CD4-positive, alpha-beta T cell treated with Interferon gamma for 1 hour (primary cell): ENCODE data around the gene ABCC9.

Source experiments
- DNase-seq: peaks from one replicate; pipeline ENCODE4 v3.0.0-alpha.2; 2020

ABCC9 gene

DNA sequence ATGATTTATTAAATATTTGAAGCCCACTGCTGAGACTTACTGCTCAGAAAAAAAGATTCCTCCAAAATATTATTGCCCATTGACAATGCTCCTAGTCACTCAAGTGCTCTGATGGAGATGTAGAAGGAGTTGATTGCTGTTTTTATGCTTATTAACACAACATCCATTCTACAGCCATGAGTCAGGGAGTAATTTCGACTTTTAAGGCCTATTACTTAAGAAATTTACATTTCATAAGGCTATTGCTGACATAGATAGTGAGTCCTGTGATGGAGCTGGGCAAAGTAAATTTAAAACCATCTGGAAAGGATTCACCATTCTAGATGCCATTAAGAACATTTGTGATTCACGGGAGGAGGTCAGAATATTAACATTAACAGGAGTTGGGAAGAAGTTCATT, 171.9 kb downstream of the ABCC9 start:
- no peak for DNase-seq

DNA sequence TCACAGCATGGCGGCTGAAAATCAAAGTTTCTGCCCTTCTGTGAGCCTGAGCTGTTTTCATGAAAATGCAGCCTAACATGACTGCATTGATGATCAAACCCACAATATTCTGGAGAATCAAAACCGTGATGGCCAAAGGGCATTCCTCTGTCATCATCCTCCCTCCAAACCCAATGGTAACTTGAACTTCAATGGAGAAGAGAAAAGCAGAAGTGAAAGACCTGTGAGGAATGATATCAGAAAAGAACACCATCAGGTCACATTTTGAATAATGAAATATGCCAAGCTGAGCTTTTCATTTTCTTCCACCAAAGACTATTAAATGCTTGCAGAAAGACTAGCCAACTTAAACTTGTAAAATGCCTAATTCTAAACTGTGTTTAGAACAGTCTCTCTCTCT, 174.8 kb downstream of the ABCC9 start:
- DNase-seq, result no peak

DNA sequence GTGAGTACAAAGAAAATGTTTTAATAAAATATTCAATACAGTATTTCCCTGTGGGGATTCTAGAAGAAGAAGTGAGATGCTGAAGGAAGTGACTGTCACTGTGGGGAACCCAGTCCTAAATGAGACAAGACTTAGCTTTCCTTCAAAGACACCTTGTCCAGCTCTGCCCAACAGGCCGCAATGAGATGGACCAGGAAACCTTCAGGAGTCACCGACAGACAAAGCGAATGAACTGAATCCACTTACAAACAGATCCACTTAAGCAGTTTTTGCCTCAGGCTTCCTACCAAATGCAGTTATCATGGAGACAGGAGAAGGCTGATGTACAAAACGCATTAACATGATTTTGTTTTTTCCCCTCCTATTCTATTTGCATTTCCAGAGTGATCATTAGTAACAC, 176.3 kb downstream of the ABCC9 start:
- no peak for DNase-seq

DNA sequence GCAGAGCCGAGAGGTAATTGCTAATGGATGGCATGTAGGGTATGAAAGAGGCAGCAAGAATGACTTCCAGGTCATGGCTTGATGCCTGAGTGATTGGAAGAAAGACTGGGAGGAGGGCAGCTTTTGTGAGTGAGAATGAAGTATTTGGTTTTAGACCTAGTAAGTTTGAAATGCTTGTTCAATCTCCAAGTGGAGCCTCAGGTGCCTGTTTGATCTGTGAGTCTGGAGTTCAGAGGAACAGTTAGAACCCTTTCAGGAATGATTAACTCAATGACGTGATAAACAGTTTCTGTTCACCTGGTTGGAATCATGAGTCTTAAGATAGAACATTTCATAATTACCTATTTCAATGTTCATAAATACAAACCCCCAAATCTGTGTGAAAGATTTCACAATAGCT, 177.2 kb downstream of the ABCC9 start:
- no peak for DNase-seq

DNA sequence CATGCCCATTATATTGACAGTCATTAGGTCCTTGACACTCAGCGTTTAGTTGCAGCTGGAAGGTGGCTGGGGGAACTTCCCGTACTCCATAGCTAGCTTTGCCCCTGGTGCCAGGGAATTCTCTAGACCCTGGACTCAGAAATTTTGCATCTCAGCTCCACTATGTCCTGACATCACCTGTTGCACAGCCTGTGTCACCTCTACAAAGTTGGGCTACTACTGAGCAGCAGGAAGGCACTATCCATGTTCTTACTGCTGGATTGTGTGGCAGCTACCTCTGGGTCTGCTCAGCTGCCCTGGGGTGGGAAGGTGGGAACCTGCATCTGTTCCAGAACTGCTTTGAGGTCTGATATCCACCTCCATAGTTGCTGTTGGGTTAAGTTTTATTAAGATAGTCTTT, 177.7 kb downstream of the ABCC9 start:
- no peak for DNase-seq

DNA sequence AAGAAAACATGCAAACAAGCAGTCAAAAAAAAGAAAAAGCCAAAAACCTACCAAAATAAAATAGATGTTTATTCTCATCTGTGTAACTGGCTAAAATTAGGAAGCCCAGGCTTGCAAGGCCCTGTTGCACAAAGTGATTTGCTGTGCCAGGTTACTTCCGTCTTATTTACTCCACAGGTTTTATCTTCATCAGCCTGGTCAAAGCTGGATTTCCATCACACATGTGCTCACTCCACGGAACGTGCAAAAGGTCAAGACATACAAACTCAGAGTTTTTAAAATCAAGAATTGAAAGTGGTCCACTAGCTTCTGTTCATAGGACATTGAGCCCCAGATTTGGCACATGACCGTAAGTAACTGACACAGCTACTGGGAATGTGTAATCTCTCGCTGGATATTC, 181.5 kb downstream of the ABCC9 start:
- DNase-seq, result no peak

GRCh38 chr12:21757735-21758134, 183.5 kb downstream of the ABCC9 start:
- DNase-seq, result no peak

- no peak for DNase-seq
Measured at GRCh38 chr12:21756699-21757098, 184.5 kb downstream of the ABCC9 start.

GRCh38 chr12:21751517-21751916, 189.7 kb downstream of the ABCC9 start:
- DNase-seq, result no peak
